ENCODE results near the gene RPL35. TPM values are rescaled to one million over a fixed set of nuclear protein-coding genes. Genes with fewer than 3 reads are reported as not detected.

Gene RPL35
- total RNA-seq, 1 experiment from 2014 or later, result 1,575 TPM

DNA sequence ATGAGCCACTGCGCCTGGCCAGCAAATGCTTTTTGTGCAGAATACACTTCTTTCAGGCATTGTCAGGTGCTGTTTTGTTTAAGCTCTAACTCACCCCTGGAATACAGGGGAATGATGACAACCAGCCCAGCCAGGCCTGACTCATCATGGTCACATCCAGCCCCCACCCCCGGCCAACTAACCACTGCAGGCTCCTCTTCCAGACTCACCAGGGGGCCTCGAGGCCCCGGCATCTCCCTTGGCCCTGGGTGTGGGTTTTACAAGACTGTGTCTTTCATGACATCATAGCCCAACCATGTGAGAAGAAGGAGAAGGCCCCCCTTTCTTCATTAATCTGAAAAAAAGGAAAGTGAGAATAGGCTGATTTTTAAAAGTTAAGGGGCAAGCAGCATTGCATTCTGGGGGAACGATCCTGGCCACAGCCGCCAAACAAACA is 49.3 kb downstream of the RPL35 start:
- peak; percentile 97 to 98 for DNase-seq (ENCODE audit: low read depth in 1 of 2, low spot score in 2 of 2)
- no peaks in the 10 kb centered on the region for H3K27me3 ChIP-seq (replicated peaks)
- H3K9me3 ChIP-seq (replicated peaks), result no peaks in the 10 kb centered on the region
- no peaks in the 10 kb centered on the region for H3K36me3 ChIP-seq
- H3K4me1 ChIP-seq (replicated peaks), result peaks cover 41% of the 10 kb centered on the region
- peak overlapping the region; percentile 85 for H3K27ac ChIP-seq
- no peak overlapping the region for H3K4me3 ChIP-seq

DNA sequence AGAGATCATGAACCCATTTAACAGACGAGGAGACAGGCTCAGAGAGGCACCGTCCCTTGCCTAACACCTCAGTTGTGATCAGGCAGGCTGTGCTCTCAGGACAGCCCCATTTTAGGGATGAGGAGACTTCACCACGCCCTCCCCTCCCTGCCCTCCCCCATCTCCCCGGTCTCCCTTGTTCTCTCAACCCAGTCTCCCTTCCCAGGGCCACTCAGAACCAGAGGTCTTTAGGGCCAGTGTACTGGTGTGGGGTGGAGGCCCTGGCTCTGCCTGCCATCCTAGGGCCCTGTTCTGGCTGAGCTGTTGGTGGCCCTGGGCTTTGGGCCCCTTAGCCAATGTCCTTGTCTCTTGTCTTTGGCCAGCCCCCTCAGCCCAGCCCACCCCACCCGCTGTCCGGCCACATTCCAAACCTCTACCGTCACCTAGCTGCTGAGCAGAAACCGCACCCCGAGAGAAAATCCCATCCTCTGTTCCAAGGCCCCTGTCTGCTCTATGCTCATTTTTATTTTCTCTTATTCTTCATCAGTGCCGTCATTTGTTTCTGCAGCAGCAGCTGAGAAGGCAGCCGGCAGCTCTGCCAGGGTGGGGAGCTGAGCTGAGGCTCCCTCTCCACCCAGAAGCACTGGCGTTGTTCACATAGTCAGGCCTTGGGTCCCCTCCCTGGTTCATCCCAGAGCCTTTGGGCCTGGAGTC is 50.9 kb downstream of the RPL35 start:
- Histone ChIP-seq H3K27me3 (replicated peaks) (no peaks in the 10 kb centered on the region), H3K4me1 (replicated peaks) (peaks cover 41% of the 10 kb centered on the region), H3K9me3 (replicated peaks) (no peaks in the 10 kb centered on the region), H3K27ac (peak overlapping the region; percentile 85), H3K36me3 (no peaks in the 10 kb centered on the region), H3K4me3 (no peak overlapping the region)
- DNase-seq (ENCODE audit: low read depth in 1 of 2, low spot score in 2 of 2), result peak; percentile 88 to 90

DNA sequence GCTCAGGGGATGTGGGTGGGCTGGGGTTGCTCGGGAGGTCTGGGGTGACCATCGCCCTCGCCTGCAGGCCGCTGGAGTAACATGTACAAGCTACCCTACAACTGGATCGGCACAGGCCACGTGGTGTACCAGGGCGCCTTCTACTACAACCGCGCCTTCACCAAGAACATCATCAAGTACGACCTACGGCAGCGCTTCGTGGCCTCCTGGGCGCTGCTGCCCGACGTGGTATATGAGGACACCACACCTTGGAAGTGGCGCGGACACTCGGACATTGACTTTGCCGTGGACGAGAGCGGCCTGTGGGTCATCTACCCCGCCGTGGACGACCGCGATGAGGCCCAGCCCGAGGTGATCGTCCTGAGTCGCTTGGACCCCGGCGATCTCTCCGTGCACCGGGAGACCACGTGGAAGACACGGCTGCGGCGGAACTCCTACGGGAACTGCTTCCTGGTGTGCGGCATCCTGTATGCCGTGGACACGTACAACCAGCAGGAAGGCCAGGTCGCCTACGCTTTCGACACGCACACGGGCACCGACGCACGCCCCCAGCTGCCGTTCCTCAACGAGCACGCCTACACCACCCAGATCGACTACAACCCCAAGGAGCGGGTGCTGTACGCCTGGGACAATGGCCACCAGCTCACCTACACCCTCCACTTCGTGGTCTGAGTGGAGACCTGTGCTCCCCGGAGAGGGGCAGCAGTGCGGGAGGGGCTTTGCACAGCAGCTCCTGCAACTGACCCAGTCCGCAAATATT is 51.8 kb downstream of the RPL35 start:
- peaks cover 41% of the 10 kb centered on the region for H3K4me1 ChIP-seq (replicated peaks)
- H3K4me3 ChIP-seq, result no peak overlapping the region
- no peak for DNase-seq (ENCODE audit: low read depth in 1 of 2, low spot score in 2 of 2)
- no peaks in the 10 kb centered on the region for H3K27me3 ChIP-seq (replicated peaks)
- H3K27ac ChIP-seq, result peak overlapping the region; percentile 85
- H3K36me3 ChIP-seq, result no peaks in the 10 kb centered on the region
- H3K9me3 ChIP-seq (replicated peaks), result no peaks in the 10 kb centered on the region

DNA sequence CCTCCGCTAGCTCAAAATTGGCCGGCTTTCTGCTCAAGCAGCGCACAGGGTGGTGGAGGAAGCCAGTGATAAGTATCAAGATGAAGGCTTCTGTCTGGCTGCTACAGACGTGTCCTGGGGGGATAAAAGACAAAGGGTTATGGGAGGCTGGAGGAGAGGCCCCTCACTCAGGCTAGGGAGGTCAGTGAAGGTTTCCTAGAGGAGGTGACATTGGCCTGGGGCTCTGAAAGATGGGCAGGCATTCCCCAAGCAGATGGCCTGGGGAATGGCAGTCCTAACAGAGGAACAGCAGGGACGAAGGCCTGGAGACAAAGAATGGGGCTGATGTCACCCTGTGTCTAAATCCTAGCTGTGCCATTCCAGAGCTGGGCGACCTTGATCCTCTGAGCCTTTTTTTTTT is 52.5 kb downstream of the RPL35 start:
- no peak overlapping the region for H3K4me3 ChIP-seq
- no peaks in the 10 kb centered on the region for H3K36me3 ChIP-seq
- H3K27me3 ChIP-seq (replicated peaks), result no peaks in the 10 kb centered on the region
- no peak overlapping the region for H3K27ac ChIP-seq
- DNase-seq (ENCODE audit: low read depth in 1 of 2, low spot score in 2 of 2), result no peak
- peaks cover 41% of the 10 kb centered on the region for H3K4me1 ChIP-seq (replicated peaks)
- no peaks in the 10 kb centered on the region for H3K9me3 ChIP-seq (replicated peaks)

DNA sequence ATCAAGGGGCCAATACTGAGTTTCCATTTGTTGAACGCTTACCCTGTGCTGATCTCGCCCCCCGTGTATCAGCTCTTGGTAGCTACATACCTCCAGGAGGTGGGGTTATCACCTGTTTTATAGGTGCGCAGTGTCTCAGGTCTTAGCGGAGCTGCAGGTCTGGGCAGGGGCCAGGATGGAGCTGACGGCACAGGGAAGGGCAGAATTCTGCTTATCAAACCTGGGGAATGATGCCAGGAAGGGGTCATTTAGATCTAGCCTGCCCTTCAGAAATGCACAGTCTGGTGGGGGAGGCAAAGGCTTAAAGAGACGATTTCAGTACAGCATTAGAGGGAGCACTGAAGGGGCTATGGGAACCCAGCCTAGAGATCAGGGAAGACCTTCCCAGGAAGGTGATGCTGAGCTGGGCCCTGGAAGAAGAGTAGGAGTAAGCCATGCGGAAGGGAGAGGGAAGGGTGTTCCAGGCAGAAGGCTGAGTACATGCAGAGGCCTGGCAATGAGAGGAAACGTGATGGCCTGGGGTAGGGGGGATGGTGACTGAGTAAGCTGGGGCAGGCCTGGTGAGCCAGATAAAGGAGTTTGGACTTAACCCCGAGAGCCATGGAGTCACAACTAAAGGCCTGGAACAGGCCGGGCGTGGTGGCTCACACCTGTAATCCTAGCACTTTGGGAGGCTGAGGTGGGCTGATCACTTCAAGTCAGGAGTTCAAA is 53.4 kb downstream of the RPL35 start:
- no peaks in the 10 kb centered on the region for H3K9me3 ChIP-seq (replicated peaks)
- no peak overlapping the region for H3K4me3 ChIP-seq
- H3K27ac ChIP-seq, result no peak overlapping the region
- H3K36me3 ChIP-seq, result no peaks in the 10 kb centered on the region
- H3K4me1 ChIP-seq (replicated peaks), result peaks cover 34% of the 10 kb centered on the region
- H3K27me3 ChIP-seq (replicated peaks), result no peaks in the 10 kb centered on the region
- no peak for DNase-seq (ENCODE audit: low read depth in 1 of 2, low spot score in 2 of 2)

Other genes with a start within 250 kb of the RPL35 start
- gene NR6A1, start 90.6 kb downstream of the RPL35 start, total RNA-seq (2014; rRNA removed; shearing (Covaris generic)), result 0.88 and 1.0 TPM in 2 replicates
- 5.0 and 7.8 TPM in 2 replicates for gene OLFML2A, start 84.8 kb downstream of the RPL35 start, total RNA-seq (2014; rRNA removed; shearing (Covaris generic))
- gene WDR38, start 8.5 kb downstream of the RPL35 start, total RNA-seq (2014; rRNA removed; shearing (Covaris generic)), result not detected in 2 replicates
- 31.5 and 41.3 TPM in 2 replicates for gene ARPC5L, start 173 bp upstream of the RPL35 start, total RNA-seq (2014; rRNA removed; shearing (Covaris generic))
- 7.6 and 8.5 TPM in 2 replicates for gene GOLGA1, start 79.1 kb upstream of the RPL35 start, total RNA-seq (2014; rRNA removed; shearing (Covaris generic))